Measurements from ENCODE around the gene NT5C2.

NT5C2 gene

GRCh38 chr10:103202319-103202718 lies 9.2 kb upstream of the NT5C2 start:
- Mint-ChIP-seq H3K36me3 (ENCODE audit: low read depth) (no peaks in the 10 kb centered on the region), H3K27ac (no peak overlapping the region), H3K27me3 (ENCODE audit: low read depth, poor library complexity) (peaks cover 3% of the 10 kb centered on the region), H3K4me1 (peaks cover 45% of the 10 kb centered on the region), H3K4me3 (no peak overlapping the region), H3K9me3 (no peaks in the 10 kb centered on the region)
- TF ChIP-seq CTCF (IDR thresholded peaks at IDR 0.05): no peak
- no peak for DNase-seq

- H3K4me3 Mint-ChIP-seq: no peak overlapping the region
- no peaks in the 10 kb centered on the region for H3K36me3 Mint-ChIP-seq (ENCODE audit: low read depth)
- TF ChIP-seq CTCF (IDR thresholded peaks at IDR 0.05): no peak
- H3K4me1 Mint-ChIP-seq: peaks cover 19% of the 10 kb centered on the region
- no peaks in the 10 kb centered on the region for H3K9me3 Mint-ChIP-seq
- peaks cover 3% of the 10 kb centered on the region for H3K27me3 Mint-ChIP-seq (ENCODE audit: low read depth, poor library complexity)
- H3K27ac Mint-ChIP-seq: no peak overlapping the region
- DNase-seq: no peak
Observed at GRCh38 chr10:103199488-103199887, 6.4 kb upstream of the NT5C2 start.

- peaks cover 22% of the 10 kb centered on the region for H3K4me1 Mint-ChIP-seq
- no peaks in the 10 kb centered on the region for H3K36me3 Mint-ChIP-seq (ENCODE audit: low read depth)
- H3K27ac Mint-ChIP-seq: no peak overlapping the region
- peaks cover 3% of the 10 kb centered on the region for H3K27me3 Mint-ChIP-seq (ENCODE audit: low read depth, poor library complexity)
- H3K9me3 Mint-ChIP-seq: no peaks in the 10 kb centered on the region
- TF ChIP-seq CTCF (IDR thresholded peaks at IDR 0.05): no peak
- DNase-seq: no peak
- no peak overlapping the region for H3K4me3 Mint-ChIP-seq
Observed at GRCh38 chr10:103198648-103199047, 5.6 kb upstream of the NT5C2 start.

- Mint-ChIP-seq H3K4me1 (peaks cover 25% of the 10 kb centered on the region), H3K4me3 (no peak overlapping the region), H3K36me3 (ENCODE audit: low read depth) (no peaks in the 10 kb centered on the region), H3K27ac (peak overlapping the region; percentile 58), H3K9me3 (no peaks in the 10 kb centered on the region), H3K27me3 (ENCODE audit: low read depth, poor library complexity) (peaks cover 3% of the 10 kb centered on the region)
- TF ChIP-seq CTCF (IDR thresholded peaks at IDR 0.05): no peak
- DNase-seq: no peak
Observed at GRCh38 chr10:103197903-103198302, 4.8 kb upstream of the NT5C2 start.

- Mint-ChIP-seq H3K27me3 (ENCODE audit: low read depth, poor library complexity) (peaks cover 3% of the 10 kb centered on the region), H3K4me1 (peaks cover 22% of the 10 kb centered on the region), H3K4me3 (no peak overlapping the region), H3K27ac (no peak overlapping the region), H3K9me3 (no peaks in the 10 kb centered on the region), H3K36me3 (ENCODE audit: low read depth) (no peaks in the 10 kb centered on the region)
- no peak for DNase-seq
- no peak for TF ChIP-seq CTCF (IDR thresholded peaks at IDR 0.05)
Observed at GRCh38 chr10:103197174-103197573, 4.1 kb upstream of the NT5C2 start.

DNA sequence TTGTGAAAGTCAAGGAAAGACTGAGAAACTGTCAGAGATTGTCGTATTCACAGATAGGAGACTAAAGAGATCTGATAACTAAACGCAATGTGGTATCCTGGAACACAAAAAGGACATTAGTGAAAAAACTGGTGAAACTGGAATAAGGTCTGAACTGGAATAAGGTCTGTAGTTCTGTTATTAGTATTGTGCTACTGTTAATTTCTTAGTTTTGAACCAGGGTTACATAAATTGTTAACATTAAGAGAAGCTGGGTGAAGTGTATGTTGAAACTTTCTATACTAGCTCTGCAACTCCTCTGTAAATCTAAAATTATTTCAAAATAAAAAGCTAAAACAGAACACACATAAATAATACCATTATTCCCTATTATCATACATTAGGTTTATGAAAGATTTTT lies 3.4 kb upstream of the NT5C2 start:
- no peaks in the 10 kb centered on the region for H3K36me3 Mint-ChIP-seq (ENCODE audit: low read depth)
- peaks cover 29% of the 10 kb centered on the region for H3K4me1 Mint-ChIP-seq
- no peak overlapping the region for H3K27ac Mint-ChIP-seq
- TF ChIP-seq CTCF (IDR thresholded peaks at IDR 0.05): no peak
- no peaks in the 10 kb centered on the region for H3K9me3 Mint-ChIP-seq
- DNase-seq: no peak
- H3K27me3 Mint-ChIP-seq (ENCODE audit: low read depth, poor library complexity): peaks cover 3% of the 10 kb centered on the region
- H3K4me3 Mint-ChIP-seq: no peak overlapping the region

All from nephron progenitor cell (in vitro differentiated cells).